ENCODE measurements around the gene F3. TPM values are rescaled to one million over a fixed set of nuclear protein-coding genes. Genes with fewer than 3 reads are reported as not detected.

The F3 gene
- polyA plus RNA-seq, 1 of the 3 experiments (the other 2 are of a cell fraction): 1.8 TPM

DNA sequence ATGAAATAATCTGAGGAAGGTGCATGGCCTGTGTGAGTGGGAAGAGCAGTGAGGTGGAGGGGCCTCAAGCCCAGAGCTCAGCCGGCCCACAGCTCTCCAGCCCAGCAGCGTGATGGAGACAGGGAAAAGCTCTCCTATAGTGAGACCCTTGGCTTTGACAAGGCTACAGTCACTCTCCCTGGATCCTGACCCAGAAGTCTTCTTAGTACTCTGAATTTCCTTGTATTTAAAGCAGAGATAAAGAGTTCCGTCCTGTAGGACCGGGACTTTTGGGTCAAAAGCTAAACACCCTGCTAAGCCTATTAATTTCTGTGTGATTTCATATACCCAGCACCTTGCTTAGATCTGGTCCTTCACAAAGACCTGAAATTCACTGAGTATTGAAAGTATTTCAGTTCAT is 48.2 kb upstream of the F3 start:
- peaks cover 0 to 8% of the 10 kb centered on the region in 2 experiments; a peak in 1 of 4 replicates for H3K4me1 ChIP-seq (ENCODE audit: control insufficient read depth in 1 of 2, insufficient read depth in 2 of 2, low read depth in 1 of 2, low read length in 1 of 2)
- no peaks in the 10 kb centered on the region for H4K20me1 ChIP-seq (ENCODE audit: insufficient read depth)
- 95% methylated on average over 4 of the region's 4 CpGs for WGBS (ENCODE audit: low lambda C conversion rate)
- no peak overlapping the region for H2AFZ ChIP-seq (ENCODE audit: low read depth)
- H3K9me3 ChIP-seq: no peaks in the 10 kb centered on the region
- TF ChIP-seq, protein P1, sequence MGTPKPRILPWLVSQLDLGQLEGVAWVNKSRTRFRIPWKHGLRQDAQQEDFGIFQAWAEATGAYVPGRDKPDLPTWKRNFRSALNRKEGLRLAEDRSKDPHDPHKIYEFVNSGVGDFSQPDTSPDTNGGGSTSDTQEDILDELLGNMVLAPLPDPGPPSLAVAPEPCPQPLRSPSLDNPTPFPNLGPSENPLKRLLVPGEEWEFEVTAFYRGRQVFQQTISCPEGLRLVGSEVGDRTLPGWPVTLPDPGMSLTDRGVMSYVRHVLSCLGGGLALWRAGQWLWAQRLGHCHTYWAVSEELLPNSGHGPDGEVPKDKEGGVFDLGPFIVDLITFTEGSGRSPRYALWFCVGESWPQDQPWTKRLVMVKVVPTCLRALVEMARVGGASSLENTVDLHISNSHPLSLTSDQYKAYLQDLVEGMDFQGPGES (IDR thresholded peaks at IDR 0.05; ENCODE audit: low read depth, low read length): no peak
- TF ChIP-seq MEF2A (IDR thresholded peaks at IDR 0.05; ENCODE audit: borderline replicate concordance, low read depth): no peak
- TF ChIP-seq YY1 (IDR thresholded peaks at IDR 0.05; ENCODE audit: low read depth): no peak
- TF ChIP-seq NRF1 (IDR thresholded peaks at IDR 0.05; ENCODE audit: low read depth, low read length): no peak
- TF ChIP-seq, protein P2, sequence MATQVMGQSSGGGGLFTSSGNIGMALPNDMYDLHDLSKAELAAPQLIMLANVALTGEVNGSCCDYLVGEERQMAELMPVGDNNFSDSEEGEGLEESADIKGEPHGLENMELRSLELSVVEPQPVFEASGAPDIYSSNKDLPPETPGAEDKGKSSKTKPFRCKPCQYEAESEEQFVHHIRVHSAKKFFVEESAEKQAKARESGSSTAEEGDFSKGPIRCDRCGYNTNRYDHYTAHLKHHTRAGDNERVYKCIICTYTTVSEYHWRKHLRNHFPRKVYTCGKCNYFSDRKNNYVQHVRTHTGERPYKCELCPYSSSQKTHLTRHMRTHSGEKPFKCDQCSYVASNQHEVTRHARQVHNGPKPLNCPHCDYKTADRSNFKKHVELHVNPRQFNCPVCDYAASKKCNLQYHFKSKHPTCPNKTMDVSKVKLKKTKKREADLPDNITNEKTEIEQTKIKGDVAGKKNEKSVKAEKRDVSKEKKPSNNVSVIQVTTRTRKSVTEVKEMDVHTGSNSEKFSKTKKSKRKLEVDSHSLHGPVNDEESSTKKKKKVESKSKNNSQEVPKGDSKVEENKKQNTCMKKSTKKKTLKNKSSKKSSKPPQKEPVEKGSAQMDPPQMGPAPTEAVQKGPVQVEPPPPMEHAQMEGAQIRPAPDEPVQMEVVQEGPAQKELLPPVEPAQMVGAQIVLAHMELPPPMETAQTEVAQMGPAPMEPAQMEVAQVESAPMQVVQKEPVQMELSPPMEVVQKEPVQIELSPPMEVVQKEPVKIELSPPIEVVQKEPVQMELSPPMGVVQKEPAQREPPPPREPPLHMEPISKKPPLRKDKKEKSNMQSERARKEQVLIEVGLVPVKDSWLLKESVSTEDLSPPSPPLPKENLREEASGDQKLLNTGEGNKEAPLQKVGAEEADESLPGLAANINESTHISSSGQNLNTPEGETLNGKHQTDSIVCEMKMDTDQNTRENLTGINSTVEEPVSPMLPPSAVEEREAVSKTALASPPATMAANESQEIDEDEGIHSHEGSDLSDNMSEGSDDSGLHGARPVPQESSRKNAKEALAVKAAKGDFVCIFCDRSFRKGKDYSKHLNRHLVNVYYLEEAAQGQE (IDR thresholded peaks at IDR 0.05; ENCODE audit: low read depth, low read length): no peak
- no peak for TF ChIP-seq TEAD4 (IDR thresholded peaks at IDR 0.05; ENCODE audit: borderline replicate concordance, insufficient read depth)
- DNase-seq: no peak
- H3K27ac ChIP-seq (ENCODE audit: low read depth in 2 of 2, low read length in 1 of 2): no peak overlapping the region
- H3K36me3 ChIP-seq (replicated peaks in 1 of 2; ENCODE audit: control insufficient read depth in 1 of 2, insufficient read depth in 2 of 2, low read length in 1 of 2): no peaks in the 10 kb centered on the region
- H3K9ac ChIP-seq: no peak overlapping the region
- no peak overlapping the region for H3K4me3 ChIP-seq (ENCODE audit: low read depth in 2 of 2, low read length in 1 of 2)
- H3K27me3 ChIP-seq (ENCODE audit: insufficient read depth): no peaks in the 10 kb centered on the region
- CTCF ChIA-PET: interaction anchor here (1.8 kb wide), 1 partner anchor 10 kb away, joined by 7 read pairs; no protein-coding TSS in a partner anchor
- no peaks in the 10 kb centered on the region for H3K9me2 ChIP-seq
- no peaks in the 10 kb centered on the region for H3K79me2 ChIP-seq (ENCODE audit: insufficient read depth)
- POLR2A ChIA-PET: no interaction called here
- H3K4me2 ChIP-seq: no peak overlapping the region
- no peaks in the 10 kb centered on the region for H3F3A ChIP-seq (replicated peaks; ENCODE audit: insufficient read depth)

DNA sequence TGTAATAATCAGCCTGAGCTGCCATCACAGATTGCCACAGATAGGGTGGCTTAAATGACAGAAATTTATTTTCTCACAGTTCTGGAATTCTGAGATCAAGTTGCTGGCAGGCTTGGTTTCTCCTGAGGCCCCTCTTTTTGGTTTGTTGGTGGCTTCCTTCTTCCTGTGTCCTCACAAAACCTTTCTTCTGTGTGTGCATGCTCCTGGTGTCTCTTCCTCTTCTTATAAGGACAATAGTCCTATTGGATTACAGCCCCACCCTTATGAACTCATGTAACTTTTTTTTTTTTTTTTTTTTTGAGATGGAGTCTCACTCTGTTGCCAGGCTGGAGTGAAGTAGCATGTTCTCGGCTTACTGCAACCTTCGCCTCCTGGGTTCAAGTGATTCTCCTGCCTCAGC is 41.0 kb upstream of the F3 start:
- ChIA-PET CTCF (interaction anchor here (0.6 kb wide), 1 partner anchor 143 kb away, joined by 3 read pairs; no protein-coding TSS in a partner anchor), POLR2A (no interaction called here)
- Histone ChIP-seq H3K79me2 (ENCODE audit: insufficient read depth) (no peaks in the 10 kb centered on the region), H3K27me3 (ENCODE audit: insufficient read depth) (no peaks in the 10 kb centered on the region), H3F3A (replicated peaks; ENCODE audit: insufficient read depth) (no peaks in the 10 kb centered on the region), H3K4me3 (ENCODE audit: low read depth in 2 of 2, low read length in 1 of 2) (no peak overlapping the region), H3K27ac (ENCODE audit: low read depth in 2 of 2, low read length in 1 of 2) (no peak overlapping the region), H3K36me3 (replicated peaks in 1 of 2; ENCODE audit: control insufficient read depth in 1 of 2, insufficient read depth in 2 of 2, low read length in 1 of 2) (no peaks in the 10 kb centered on the region), H3K4me1 (ENCODE audit: control insufficient read depth in 1 of 2, insufficient read depth in 2 of 2, low read depth in 1 of 2, low read length in 1 of 2) (peaks cover 4 to 7% of the 10 kb centered on the region in 2 experiments; a peak in 3 of 4 replicates), H3K4me2 (no peak overlapping the region), H4K20me1 (ENCODE audit: insufficient read depth) (no peaks in the 10 kb centered on the region), H3K9me2 (no peaks in the 10 kb centered on the region), H3K9me3 (no peaks in the 10 kb centered on the region), H2AFZ (ENCODE audit: low read depth) (no peak overlapping the region), H3K9ac (no peak overlapping the region)
- 93% methylated on average over 2 of the region's 2 CpGs for WGBS (ENCODE audit: low lambda C conversion rate)
- DNase-seq: no peak
- TF ChIP-seq CHD2 (IDR thresholded peaks at IDR 0.05; ENCODE audit: low read length, partially characterized antibody) (no peak), JUND (IDR thresholded peaks at IDR 0.05) (no peak), SMC3 (IDR thresholded peaks at IDR 0.05; ENCODE audit: low read depth, low read length) (no peak), EP300 (IDR thresholded peaks at IDR 0.05; ENCODE audit: borderline replicate concordance in 1 of 2, low read depth in 1 of 2, low read length in 1 of 2) (no peak), POLR2AphosphoS5 (IDR thresholded peaks at IDR 0.05; ENCODE audit: low read depth, low read length) (no peak), RFX5 (IDR thresholded peaks at IDR 0.05; ENCODE audit: low read length) (no peak), FOSL2 (IDR thresholded peaks at IDR 0.05; ENCODE audit: borderline replicate concordance, low read depth) (no peak)
- TF ChIP-seq, protein P3, sequence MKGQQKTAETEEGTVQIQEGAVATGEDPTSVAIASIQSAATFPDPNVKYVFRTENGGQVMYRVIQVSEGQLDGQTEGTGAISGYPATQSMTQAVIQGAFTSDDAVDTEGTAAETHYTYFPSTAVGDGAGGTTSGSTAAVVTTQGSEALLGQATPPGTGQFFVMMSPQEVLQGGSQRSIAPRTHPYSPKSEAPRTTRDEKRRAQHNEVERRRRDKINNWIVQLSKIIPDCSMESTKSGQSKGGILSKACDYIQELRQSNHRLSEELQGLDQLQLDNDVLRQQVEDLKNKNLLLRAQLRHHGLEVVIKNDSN (IDR thresholded peaks at IDR 0.05; ENCODE audit: borderline replicate concordance, low read depth): no peak
- TF ChIP-seq, protein P2 (IDR thresholded peaks at IDR 0.05; ENCODE audit: low read depth, low read length): no peak
